ENCODE data around the gene MPZL1. TPM values are rescaled to one million over a fixed set of nuclear protein-coding genes. Genes with fewer than 3 reads are reported as not detected.

The MPZL1 gene
- total RNA-seq, 1 donor = 112 TPM

GRCh38 chr1:167791281-167792187, 69.8 kb downstream of the MPZL1 start:
- no peak for TF ChIP-seq CTCF (IDR thresholded peaks at IDR 0.05; ENCODE audit: insufficient read depth, low read length)
- H3K4me3 ChIP-seq (ENCODE audit: low read depth, low read length) = no peak overlapping the region
- DNase-seq (ENCODE audit: low read depth) = peak; percentile 93

GRCh38 chr1:167792188-167792565, 70.4 kb downstream of the MPZL1 start:
- no peak overlapping the region for H3K4me3 ChIP-seq (ENCODE audit: low read depth, low read length)
- no peak for DNase-seq (ENCODE audit: low read depth)
- no peak for TF ChIP-seq CTCF (IDR thresholded peaks at IDR 0.05; ENCODE audit: insufficient read depth, low read length)

- no peak for DNase-seq (ENCODE audit: low read depth)
Measured at GRCh38 chr1:167794043-167794442, 72.3 kb downstream of the MPZL1 start.

DNA sequence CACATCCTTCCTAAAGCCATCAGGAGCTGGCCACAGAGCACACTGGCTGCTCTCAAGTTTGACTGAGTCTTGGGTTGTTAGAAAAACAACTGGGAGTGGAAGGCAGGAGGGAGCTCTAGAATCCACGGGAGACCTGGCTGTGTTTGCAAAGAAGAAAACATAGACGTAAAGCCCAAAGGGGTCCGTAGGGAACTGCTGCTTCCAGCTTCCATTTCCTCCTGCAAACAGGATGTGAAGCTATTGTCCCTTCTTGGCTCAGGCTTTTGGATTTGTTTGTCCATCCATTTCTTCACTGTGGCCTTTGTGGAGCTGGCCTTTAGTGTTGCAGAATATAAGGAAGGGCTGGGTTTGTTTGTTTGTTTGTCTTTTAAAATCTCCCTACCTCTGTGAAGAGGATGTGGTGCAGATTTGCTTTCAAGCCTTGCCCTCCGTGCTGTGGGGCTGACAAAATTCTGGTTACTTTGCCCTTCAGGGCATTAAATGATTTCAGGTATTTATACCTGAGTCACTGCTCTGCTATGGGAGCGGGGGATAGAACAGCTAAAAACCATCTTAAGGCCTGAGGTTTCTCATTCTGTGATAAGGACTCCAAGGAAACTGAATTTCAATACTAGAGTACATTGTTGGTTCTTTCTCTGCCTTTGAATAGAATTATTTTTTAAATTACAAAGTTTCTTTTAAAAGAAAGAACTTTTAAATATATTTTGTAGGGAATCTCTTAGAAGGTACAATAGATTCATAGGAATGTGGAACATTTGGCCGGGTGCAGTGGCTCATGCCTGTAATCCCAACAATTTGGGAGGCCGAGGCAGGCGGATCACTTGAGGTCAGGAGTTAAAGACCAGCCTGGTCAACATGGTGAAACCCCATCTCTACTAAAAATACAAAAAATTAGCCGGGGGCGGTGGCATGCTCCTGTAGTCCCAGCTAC, 74.3 kb downstream of the MPZL1 start:
- no peak overlapping the region for H3K4me3 ChIP-seq (ENCODE audit: low read depth, low read length)
- peak; percentile 66 for DNase-seq (ENCODE audit: low read depth)
- no peak for TF ChIP-seq CTCF (IDR thresholded peaks at IDR 0.05; ENCODE audit: insufficient read depth, low read length)

More at GRCh38 chr1:167794043-167794442, 72.3 kb downstream of the MPZL1 start:
- TF ChIP-seq CTCF (IDR thresholded peaks at IDR 0.05; ENCODE audit: insufficient read depth, low read length) = no peak
- no peak overlapping the region for H3K4me3 ChIP-seq (ENCODE audit: low read depth, low read length)

DNA sequence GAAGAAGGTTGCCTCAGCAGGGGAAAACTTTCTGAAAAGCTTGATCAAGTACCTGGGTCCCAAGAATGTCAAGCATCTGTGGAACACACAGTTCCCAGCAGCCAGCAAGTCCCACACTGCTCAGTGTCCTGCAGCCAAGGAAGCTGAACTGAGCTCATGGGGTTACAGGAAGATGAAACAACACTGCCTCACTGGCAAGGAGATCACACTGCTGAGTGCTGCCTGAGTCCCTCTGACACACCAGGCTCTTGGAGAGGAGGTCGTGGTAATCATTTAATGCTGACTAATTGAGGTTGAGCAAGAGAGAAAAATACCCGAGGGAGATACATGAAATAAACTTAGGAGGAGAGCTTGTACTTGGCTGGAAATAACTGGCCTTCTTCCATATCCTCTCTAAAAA, 75.2 kb downstream of the MPZL1 start:
- H3K4me3 ChIP-seq (ENCODE audit: low read depth, low read length) = peak overlapping the region; percentile 10
- no peak for TF ChIP-seq CTCF (IDR thresholded peaks at IDR 0.05; ENCODE audit: insufficient read depth, low read length)
- peak; percentile 99 for DNase-seq (ENCODE audit: low read depth)

- no peak for TF ChIP-seq CTCF (IDR thresholded peaks at IDR 0.05; ENCODE audit: insufficient read depth, low read length)
- H3K4me3 ChIP-seq (ENCODE audit: low read depth, low read length) = no peak overlapping the region
- DNase-seq (ENCODE audit: low read depth) = no peak
Measured at GRCh38 chr1:167798952-167799351, 77.2 kb downstream of the MPZL1 start.

Measured in fibroblast of the aortic adventitia (primary cell).